Common myeloid progenitor, CD34-positive (primary cell): ENCODE data around the gene SLC16A1.
A peak's percentile ranks its signal among the peaks of the same experiment; 100 is the strongest.
"Not testable (repeated sequence)": the region's sequence is repeated elsewhere in the genome, so short reads cannot be mapped to it uniquely, and the experiment has no call there.

Source experiments
- CTCF ChIA-PET: fragments of 350-600 bp; sonication (Branson Sonifier 250); formaldehyde crosslinking; loops from one replicate; lab custom pipeline; 2021; ENCODE audit warnings: antibody characterized with exemption; lab: Charles Lee
- POLR2A ChIA-PET: fragments of 350-600 bp; sonication (Branson Sonifier 250); formaldehyde crosslinking; loops from one replicate; lab custom pipeline; 2021; ENCODE audit warnings: antibody characterized with exemption; lab: Charles Lee
- DNase-seq, 3 donors: peaks; one replicate each; pipeline versions ENCODE4 v3.0.0 to v3.0.0-alpha.2; 2013
- H3K27ac ChIP-seq, 2 experiments: 1 replicate in 1 of 2; 2 replicates in 1 of 2; pipeline ENCODE4 v1.7.0; 2013; ENCODE audit warnings: inconsistent platforms in 2 of 2, low read length in 2 of 2, mild to moderate bottlenecking in 2 of 2, low read depth in 1 of 2, moderate library complexity in 1 of 2; ENCODE audit not compliant: severe bottlenecking in 2 of 2, insufficient read depth in 1 of 2, poor library complexity in 1 of 2
- H3K27me3 ChIP-seq, 5 experiments: replicated peaks in 2 of 5; 1 replicate in 3 of 5; 2 replicates in 2 of 5; pipeline versions ENCODE4 v1.6.1 to v1.7.0; 2013; ENCODE audit warnings: low read length in 4 of 5, mild to moderate bottlenecking in 2 of 5, moderate library complexity in 2 of 5, inconsistent platforms in 1 of 5; ENCODE audit not compliant: insufficient read depth in 5 of 5, control insufficient read depth in 4 of 5
- H3K36me3 ChIP-seq, 4 experiments: 1 replicate in 2 of 4; 2 replicates in 2 of 4; pipeline versions ENCODE4 v1.6.1 to v1.7.0; 2013; ENCODE audit warnings: low read length in 3 of 4, control low read depth in 1 of 4, mild to moderate bottlenecking in 1 of 4; ENCODE audit not compliant: control insufficient read depth in 4 of 4, insufficient read depth in 4 of 4
- H3K4me1 ChIP-seq, 4 experiments: 1 replicate in 3 of 4; 2 replicates in 1 of 4; pipeline versions ENCODE4 v1.6.1 to v1.7.1; 2013; ENCODE audit warnings: low read length in 3 of 4, mild to moderate bottlenecking in 3 of 4, control low read depth in 1 of 4, inconsistent platforms in 1 of 4, moderate library complexity in 1 of 4; ENCODE audit not compliant: control insufficient read depth in 4 of 4, insufficient read depth in 4 of 4; ENCODE audit errors: control extremely low read depth in 1 of 4
- H3K4me3 ChIP-seq, 7 experiments: 1 replicate in 4 of 7; 2 replicates in 3 of 7; pipeline versions ENCODE4 v1.5.1 to v1.7.0; 2013; ENCODE audit warnings: mild to moderate bottlenecking in 7 of 7, low read length in 6 of 7, moderate library complexity in 6 of 7, inconsistent platforms in 2 of 7, low read depth in 2 of 7, control low read depth in 1 of 7; ENCODE audit not compliant: insufficient read depth in 4 of 7, control insufficient read depth in 1 of 7; ENCODE audit errors: extremely low read depth in 1 of 7
- H3K9me3 ChIP-seq, 5 experiments: 1 replicate in 4 of 5; 2 replicates in 1 of 5; pipeline versions ENCODE4 v1.6.1 to v1.7.1; 2013; ENCODE audit warnings: low read length in 4 of 5, mild to moderate bottlenecking in 2 of 5, inconsistent platforms in 1 of 5, low read depth in 1 of 5, moderate library complexity in 1 of 5; ENCODE audit not compliant: control insufficient read depth in 4 of 5, insufficient read depth in 2 of 5; ENCODE audit errors: control extremely low read depth in 1 of 5
- WGBS: methylation state at CpG from one replicate; pipeline ENCODE4 v1.1.5; 2013; ENCODE audit not compliant: insufficient coverage; 5-methylcytosine and 5-hydroxymethylcytosine counted together

SLC16A1 gene

GRCh38 chr1:112888630-112889029 lies 67.4 kb downstream of the SLC16A1 start:
- Histone ChIP-seq H3K9me3 (peaks cover 0 to 6% (median under 1%) of the 10 kb centered on the region in 5 experiments), H3K27ac (no peak overlapping the region), H3K4me3 (no peak overlapping the region), H3K4me1 (no peaks in the 10 kb centered on the region), H3K27me3 (no peaks in the 10 kb centered on the region), H3K36me3 (no peaks in the 10 kb centered on the region)
- POLR2A ChIA-PET, result no interaction called here
- no peak for DNase-seq
- 63% methylated on average over 2 of the region's 2 CpGs for WGBS
- CTCF ChIA-PET, result interaction anchor here (0.6 to 0.7 kb wide), 4 partner anchors 9 to 790 kb away, joined by 3 read pairs; no protein-coding TSS in a partner anchor

DNA sequence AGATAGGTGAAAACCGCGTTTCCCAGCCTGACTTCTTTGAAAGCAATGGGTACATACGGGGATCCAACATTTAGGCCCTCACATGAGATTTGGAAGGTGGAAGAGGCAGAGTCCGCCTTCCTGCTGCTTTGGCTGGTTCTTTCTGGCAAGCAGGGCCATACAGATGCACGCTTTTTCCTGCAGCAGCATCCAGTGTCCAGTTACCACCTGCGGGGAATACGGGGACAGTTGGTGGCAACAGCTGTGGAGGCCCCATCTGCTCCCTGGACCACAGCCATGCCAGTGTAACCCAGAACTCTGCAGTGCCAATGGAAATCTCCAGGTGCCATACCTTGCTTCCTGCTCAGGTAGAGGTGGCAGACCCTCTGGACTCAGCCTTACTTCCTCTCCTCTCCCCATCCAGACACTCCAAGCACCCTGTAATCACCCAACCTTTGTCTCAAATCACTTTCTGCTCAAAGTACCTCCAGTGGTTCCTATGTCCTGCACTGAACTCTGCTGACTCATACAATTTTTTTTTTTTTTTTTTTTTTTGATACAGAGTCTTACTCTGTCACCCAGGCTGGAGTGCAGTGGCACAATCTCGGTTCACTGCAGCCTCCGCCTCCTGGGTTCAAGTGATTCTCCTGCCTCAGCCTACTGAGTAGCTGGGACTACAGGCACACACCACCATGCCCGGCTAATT lies 68.3 kb downstream of the SLC16A1 start:
- 95% methylated on average over 8 of the region's 10 CpGs for WGBS
- Histone ChIP-seq H3K36me3 (no peaks in the 10 kb centered on the region), H3K27ac (no peak overlapping the region), H3K27me3 (no peaks in the 10 kb centered on the region), H3K9me3 (peaks cover 0 to 2% (median 0%) of the 10 kb centered on the region in 5 experiments), H3K4me3 (no peak overlapping the region), H3K4me1 (peaks cover 0 to 1% (median 0%) of the 10 kb centered on the region in 4 experiments)
- CTCF ChIA-PET, result interaction anchor here (0.7 kb wide), 1 partner anchor 438 kb away, joined by 3 read pairs; no protein-coding TSS in a partner anchor
- POLR2A ChIA-PET, result no interaction called here
- no peak for DNase-seq

GRCh38 chr1:112884996-112885395 lies 71.0 kb downstream of the SLC16A1 start:
- POLR2A ChIA-PET, DNase-seq: not testable (repeated sequence)
- CTCF ChIA-PET, result interaction anchor here (1.0 kb wide), 1 partner anchor 52 kb away, joined by 3 read pairs; no protein-coding TSS in a partner anchor

DNA sequence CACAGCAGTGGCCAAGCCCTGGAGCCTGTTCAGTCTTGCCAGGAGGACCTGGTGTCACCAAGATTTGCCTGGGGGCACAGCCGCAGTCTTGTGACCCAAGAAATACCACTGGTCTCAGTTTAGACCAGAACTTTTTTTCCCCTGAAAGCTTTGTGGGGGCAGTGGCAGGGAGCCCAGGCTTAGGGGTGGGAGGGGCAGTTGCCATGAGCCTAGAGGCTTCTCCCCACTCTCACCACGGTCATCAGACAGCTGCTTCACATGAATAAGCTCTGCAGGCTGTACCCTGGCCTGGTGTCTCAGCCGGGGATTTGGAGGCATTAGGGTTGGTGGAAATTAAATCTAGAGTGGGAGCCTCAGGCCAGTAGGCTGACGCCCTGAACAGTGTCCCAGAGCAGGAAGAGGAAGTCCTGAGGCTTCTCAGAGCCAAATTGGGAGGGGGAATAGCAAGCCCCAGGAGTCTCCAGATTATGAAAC lies 73.7 kb downstream of the SLC16A1 start:
- 82% methylated on average over 3 of the region's 4 CpGs for WGBS
- DNase-seq, result no peak
- Histone ChIP-seq H3K27ac (peak overlapping the region in 1 of 2 experiments; percentile 22), H3K9me3 (no peaks in the 10 kb centered on the region), H3K27me3 (peaks cover 0 to 14% (median 2%) of the 10 kb centered on the region in 5 experiments), H3K36me3 (no peaks in the 10 kb centered on the region), H3K4me1 (peaks cover 0 to 10% (median 0%) of the 10 kb centered on the region in 4 experiments), H3K4me3 (no peak overlapping the region)
- CTCF ChIA-PET, result interaction anchor here (0.8 to 4.9 kb wide), 7 partner anchors 11 to 501 kb away, joined by 3 to 51 read pairs (median 6); partner anchors contain the start of gene LRIG2
- POLR2A ChIA-PET, result no interaction called here

More at GRCh38 chr1:112884996-112885395, 71.0 kb downstream of the SLC16A1 start:
- WGBS, result 92% methylated on average over 1 of the region's 5 CpGs
- H3K9me3 ChIP-seq, H3K36me3 ChIP-seq, H3K27ac ChIP-seq, H3K27me3 ChIP-seq, H3K4me3 ChIP-seq: not testable (repeated sequence)
- peaks cover 0 to 10% (median 0%) of the 10 kb centered on the region in 4 experiments for H3K4me1 ChIP-seq

GRCh38 chr1:112881742-112882127 lies 74.3 kb downstream of the SLC16A1 start:
- Histone ChIP-seq H3K36me3 (no peaks in the 10 kb centered on the region), H3K4me1 (peaks cover 0 to 10% (median 0%) of the 10 kb centered on the region in 4 experiments), H3K9me3 (no peaks in the 10 kb centered on the region), H3K27ac (no peak overlapping the region), H3K4me3 (no peak overlapping the region), H3K27me3 (peaks cover 0 to 14% (median 2%) of the 10 kb centered on the region in 5 experiments)
- DNase-seq, result no peak
- CTCF ChIA-PET, result interaction anchor here (0.7 to 4.9 kb wide), 7 partner anchors 8 to 191 kb away, joined by 3 to 51 read pairs (median 5); partner anchors contain the start of gene LRIG2
- 100% methylated on average over 8 of the region's 8 CpGs for WGBS
- POLR2A ChIA-PET, result no interaction called here

- ChIA-PET CTCF (interaction anchor here (0.7 to 4.9 kb wide), 13 partner anchors 9 to 193 kb away, joined by 3 to 51 read pairs (median 3); partner anchors contain the start of genes LRIG2 and SLC16A1), POLR2A (no interaction called here)
- DNase-seq, result no peak
- no peak overlapping the region for H3K4me3 ChIP-seq
- peaks cover 0 to 14% (median 2%) of the 10 kb centered on the region in 5 experiments for H3K27me3 ChIP-seq
- H3K9me3 ChIP-seq, result no peaks in the 10 kb centered on the region
- WGBS, result 100% methylated on average over 1 of the region's 3 CpGs
- H3K4me1 ChIP-seq, result peaks cover 0 to 10% (median 0%) of the 10 kb centered on the region in 4 experiments
- H3K27ac ChIP-seq, result no peak overlapping the region
- H3K36me3 ChIP-seq, result no peaks in the 10 kb centered on the region
These were observed 76.2 kb downstream of the SLC16A1 start for GRCh38 chr1:112879834-112880233.

DNA sequence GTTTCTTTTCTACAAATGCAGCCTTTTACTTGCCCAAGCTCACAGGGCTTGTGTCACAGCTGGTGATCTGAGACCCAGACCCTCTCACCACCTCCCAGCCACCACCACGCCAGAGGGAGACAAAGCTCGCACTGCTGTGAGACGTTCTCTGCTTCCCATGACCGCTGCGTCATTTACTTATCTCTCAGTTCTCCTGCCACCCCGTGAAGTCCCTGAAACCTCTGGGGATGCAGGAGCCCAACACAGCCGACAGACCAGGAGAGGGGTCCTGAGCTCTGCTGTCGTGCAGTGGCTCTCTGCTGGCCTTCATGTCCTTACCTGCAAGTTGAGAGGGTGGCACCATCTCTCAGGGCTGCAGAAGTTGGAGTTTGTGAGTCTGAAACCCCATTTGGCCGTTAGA lies 77.7 kb downstream of the SLC16A1 start:
- DNase-seq, result no peak
- 93% methylated on average over 8 of the region's 9 CpGs for WGBS
- H3K4me3 ChIP-seq, result no peak overlapping the region
- H3K36me3 ChIP-seq, result no peaks in the 10 kb centered on the region
- H3K27me3 ChIP-seq, result peaks cover 0 to 14% (median 2%) of the 10 kb centered on the region in 5 experiments
- H3K9me3 ChIP-seq, result no peaks in the 10 kb centered on the region
- H3K4me1 ChIP-seq, result peaks cover 0 to 13% (median 0%) of the 10 kb centered on the region in 4 experiments
- POLR2A ChIA-PET, result no interaction called here
- CTCF ChIA-PET, result interaction anchor here (0.7 to 4.9 kb wide), 6 partner anchors 11 to 194 kb away, joined by 3 to 51 read pairs (median 4); partner anchors contain the start of gene LRIG2
- no peak overlapping the region for H3K27ac ChIP-seq
